ENCODE data around the gene SLC6A8.

DNA sequence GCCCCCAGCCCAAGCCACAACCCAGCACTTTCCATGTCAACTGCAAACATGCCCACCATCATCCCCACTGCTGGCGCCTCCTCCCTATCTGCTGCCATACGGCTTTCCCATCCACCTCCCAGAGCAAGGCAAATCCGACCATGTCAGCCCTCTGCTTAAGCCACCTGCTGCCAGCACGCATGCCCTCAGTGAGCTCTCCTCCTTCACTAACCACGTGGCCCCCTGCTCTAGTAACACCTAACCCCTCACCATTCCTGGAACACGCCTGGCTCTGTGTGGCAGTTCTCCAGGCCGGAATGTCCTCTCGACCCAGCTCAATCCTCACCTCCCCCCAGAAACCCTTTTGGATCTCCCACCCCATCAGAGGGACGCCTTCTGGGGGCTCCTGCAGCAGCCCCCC, 19.1 kb downstream of the SLC6A8 start:
- TF ChIP-seq EZH2 (IDR thresholded peaks at IDR 0.05; ENCODE audit: low read length, unreplicated experiment) (no peak), EZH2phosphoT487 (IDR thresholded peaks at IDR 0.05; ENCODE audit: borderline replicate concordance, low read length) (no peak)
- TF ChIP-seq, protein P1, sequence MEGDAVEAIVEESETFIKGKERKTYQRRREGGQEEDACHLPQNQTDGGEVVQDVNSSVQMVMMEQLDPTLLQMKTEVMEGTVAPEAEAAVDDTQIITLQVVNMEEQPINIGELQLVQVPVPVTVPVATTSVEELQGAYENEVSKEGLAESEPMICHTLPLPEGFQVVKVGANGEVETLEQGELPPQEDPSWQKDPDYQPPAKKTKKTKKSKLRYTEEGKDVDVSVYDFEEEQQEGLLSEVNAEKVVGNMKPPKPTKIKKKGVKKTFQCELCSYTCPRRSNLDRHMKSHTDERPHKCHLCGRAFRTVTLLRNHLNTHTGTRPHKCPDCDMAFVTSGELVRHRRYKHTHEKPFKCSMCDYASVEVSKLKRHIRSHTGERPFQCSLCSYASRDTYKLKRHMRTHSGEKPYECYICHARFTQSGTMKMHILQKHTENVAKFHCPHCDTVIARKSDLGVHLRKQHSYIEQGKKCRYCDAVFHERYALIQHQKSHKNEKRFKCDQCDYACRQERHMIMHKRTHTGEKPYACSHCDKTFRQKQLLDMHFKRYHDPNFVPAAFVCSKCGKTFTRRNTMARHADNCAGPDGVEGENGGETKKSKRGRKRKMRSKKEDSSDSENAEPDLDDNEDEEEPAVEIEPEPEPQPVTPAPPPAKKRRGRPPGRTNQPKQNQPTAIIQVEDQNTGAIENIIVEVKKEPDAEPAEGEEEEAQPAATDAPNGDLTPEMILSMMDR (conservative IDR thresholded peaks at IDR 0.05; ENCODE audit: low read depth, low read length) = no peak
